HEK293 (cell line): ENCODE data around the gene SIGLECL1.

Source experiments
- CTCF ChIP-seq: fragments of 450-650 bp; formaldehyde crosslinking; IDR thresholded peaks from 2 replicates; pipeline ENCODE4 v1.5.1; 2016; ENCODE audit warnings: missing biosample characterization, missing genetic modification characterization
- KLF8 ChIP-seq: fragments of 450-650 bp; formaldehyde crosslinking; IDR thresholded peaks from 2 replicates; pipeline ENCODE4 v1.5.1; 2016; ENCODE audit warnings: missing biosample characterization, missing genetic modification characterization
- TCF7L2 ChIP-seq: IDR thresholded peaks from 2 replicates; pipeline ENCODE4 v1.6.1; 2011; ENCODE audit warnings: low read depth, mild to moderate bottlenecking, inconsistent platforms, low read length, moderate library complexity, borderline replicate concordance
- ZFP69B ChIP-seq: fragments of 450-650 bp; formaldehyde crosslinking; IDR thresholded peaks from 2 replicates; pipeline ENCODE4 v1.5.1; 2016; ENCODE audit warnings: missing biosample characterization, missing genetic modification characterization
- ZNF132 ChIP-seq: fragments of 450-650 bp; formaldehyde crosslinking; IDR thresholded peaks from 2 replicates; pipeline ENCODE4 v1.5.1; 2017; ENCODE audit warnings: missing biosample characterization, missing genetic modification characterization, borderline replicate concordance
- ZNF26 ChIP-seq: fragments of 450-650 bp; formaldehyde crosslinking; IDR thresholded peaks from 2 replicates; pipeline ENCODE4 v1.5.1; 2016; ENCODE audit warnings: missing biosample characterization, missing genetic modification characterization
- ZNF274 ChIP-seq, 2 experiments: fragments of 200-500 bp in 1 of 2; fragments of 450-650 bp in 1 of 2; sonication (Bioruptor generic) in 1 of 2; formaldehyde crosslinking in 1 of 2; IDR thresholded peaks; 2 replicates each; pipeline versions ENCODE4 v1.5.1 to v1.6.1; 2014 to 2016; ENCODE audit warnings: borderline replicate concordance in 1 of 2, inconsistent platforms in 1 of 2, low read length in 1 of 2, missing biosample characterization in 1 of 2, missing genetic modification characterization in 1 of 2
- ZNF350 ChIP-seq: fragments of 450-650 bp; formaldehyde crosslinking; IDR thresholded peaks from 2 replicates; pipeline ENCODE4 v1.5.0; 2017; ENCODE audit warnings: missing biosample characterization, mild to moderate bottlenecking, missing genetic modification characterization
- ZNF530 ChIP-seq: fragments of 450-650 bp; formaldehyde crosslinking; IDR thresholded peaks from 2 replicates; pipeline ENCODE4 v1.5.1; 2016; ENCODE audit warnings: low read depth, missing biosample characterization, missing genetic modification characterization
- ZNF549 ChIP-seq: fragments of 450-650 bp; IDR thresholded peaks from 2 replicates; pipeline ENCODE4 v1.5.1; 2018; ENCODE audit warnings: missing biosample characterization, missing genetic modification characterization, mild to moderate bottlenecking, inconsistent platforms, moderate library complexity
- ZNF639 ChIP-seq: fragments of 450-650 bp; formaldehyde crosslinking; IDR thresholded peaks from 2 replicates; pipeline ENCODE4 v1.5.1; 2016; ENCODE audit warnings: missing biosample characterization, missing genetic modification characterization
- ZNF792 ChIP-seq: fragments of 450-650 bp; formaldehyde crosslinking; IDR thresholded peaks from 2 replicates; pipeline ENCODE4 v1.5.1; 2016; ENCODE audit warnings: missing biosample characterization, missing genetic modification characterization
- TF ChIP-seq, protein P1 (sequence below): fragments of 450-650 bp; formaldehyde crosslinking; IDR thresholded peaks from 2 replicates; pipeline ENCODE4 v1.5.1; 2016; ENCODE audit warnings: missing biosample characterization, missing genetic modification characterization
- TF ChIP-seq, protein P2 (sequence below): fragments of 450-650 bp; formaldehyde crosslinking; IDR thresholded peaks from 2 replicates; pipeline ENCODE4 v1.5.1; 2016; ENCODE audit warnings: missing biosample characterization, missing genetic modification characterization, low read depth

DNA sequence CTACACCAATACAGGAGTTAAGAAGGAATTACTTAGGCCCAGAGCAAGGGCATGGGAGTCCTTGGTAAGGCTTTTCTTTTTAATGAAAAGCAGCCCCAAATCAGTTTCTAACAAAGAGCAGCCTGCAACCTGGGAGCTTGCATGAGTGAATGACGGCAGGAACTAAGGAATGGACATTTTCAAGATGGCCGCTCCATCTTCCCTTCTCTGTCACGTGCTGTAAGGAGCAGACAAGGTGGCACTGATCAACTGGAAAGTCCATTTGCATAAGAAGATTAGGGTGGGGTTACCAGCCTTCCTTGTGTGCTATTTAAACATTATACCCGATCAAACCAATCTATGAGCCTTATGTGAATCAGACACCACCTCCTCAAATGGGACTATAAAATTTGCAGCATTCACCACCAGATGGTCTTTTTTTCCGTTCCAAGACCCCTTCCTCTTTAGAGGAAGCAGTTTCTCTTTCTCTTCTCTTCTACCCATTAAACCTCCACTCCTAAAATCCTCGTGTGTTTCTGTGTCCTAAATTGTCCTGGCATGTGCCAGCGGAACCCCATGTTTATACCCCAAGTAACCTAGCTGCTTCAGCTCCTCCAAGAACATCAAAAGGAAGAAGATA is 2.8 kb upstream of the SIGLECL1 start:
- TF ChIP-seq CTCF (tag by site-specific recombination) (no peak), ZNF26 (tag by site-specific recombination) (no peak), TCF7L2 (no peak), ZNF792 (no peak), ZFP69B (tag by site-specific recombination) (no peak), ZNF530 (tag by site-specific recombination) (no peak), ZNF132 (tag by site-specific recombination) (no peak), ZNF274 (IDR thresholded peaks at IDR 0.05; ENCODE audit: low read length) (no peak), ZNF274 (tag by site-specific recombination; IDR thresholded peaks at IDR 0.05; ENCODE audit: borderline replicate concordance) (no peak), ZNF549 (no peak), ZNF639 (tag by site-specific recombination) (no peak), KLF8 (tag by site-specific recombination) (no peak), ZNF350 (tag by site-specific recombination) (no peak)
- TF ChIP-seq, protein P1, sequence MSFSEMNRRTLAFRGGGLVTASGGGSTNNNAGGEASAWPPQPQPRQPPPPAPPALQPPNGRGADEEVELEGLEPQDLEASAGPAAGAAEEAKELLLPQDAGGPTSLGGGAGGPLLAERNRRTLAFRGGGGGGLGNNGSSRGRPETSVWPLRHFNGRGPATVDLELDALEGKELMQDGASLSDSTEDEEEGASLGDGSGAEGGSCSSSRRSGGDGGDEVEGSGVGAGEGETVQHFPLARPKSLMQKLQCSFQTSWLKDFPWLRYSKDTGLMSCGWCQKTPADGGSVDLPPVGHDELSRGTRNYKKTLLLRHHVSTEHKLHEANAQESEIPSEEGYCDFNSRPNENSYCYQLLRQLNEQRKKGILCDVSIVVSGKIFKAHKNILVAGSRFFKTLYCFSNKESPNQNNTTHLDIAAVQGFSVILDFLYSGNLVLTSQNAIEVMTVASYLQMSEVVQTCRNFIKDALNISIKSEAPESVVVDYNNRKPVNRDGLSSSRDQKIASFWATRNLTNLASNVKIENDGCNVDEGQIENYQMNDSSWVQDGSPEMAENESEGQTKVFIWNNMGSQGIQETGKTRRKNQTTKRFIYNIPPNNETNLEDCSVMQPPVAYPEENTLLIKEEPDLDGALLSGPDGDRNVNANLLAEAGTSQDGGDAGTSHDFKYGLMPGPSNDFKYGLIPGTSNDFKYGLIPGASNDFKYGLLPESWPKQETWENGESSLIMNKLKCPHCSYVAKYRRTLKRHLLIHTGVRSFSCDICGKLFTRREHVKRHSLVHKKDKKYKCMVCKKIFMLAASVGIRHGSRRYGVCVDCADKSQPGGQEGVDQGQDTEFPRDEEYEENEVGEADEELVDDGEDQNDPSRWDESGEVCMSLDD: no peak
- TF ChIP-seq, protein P2, sequence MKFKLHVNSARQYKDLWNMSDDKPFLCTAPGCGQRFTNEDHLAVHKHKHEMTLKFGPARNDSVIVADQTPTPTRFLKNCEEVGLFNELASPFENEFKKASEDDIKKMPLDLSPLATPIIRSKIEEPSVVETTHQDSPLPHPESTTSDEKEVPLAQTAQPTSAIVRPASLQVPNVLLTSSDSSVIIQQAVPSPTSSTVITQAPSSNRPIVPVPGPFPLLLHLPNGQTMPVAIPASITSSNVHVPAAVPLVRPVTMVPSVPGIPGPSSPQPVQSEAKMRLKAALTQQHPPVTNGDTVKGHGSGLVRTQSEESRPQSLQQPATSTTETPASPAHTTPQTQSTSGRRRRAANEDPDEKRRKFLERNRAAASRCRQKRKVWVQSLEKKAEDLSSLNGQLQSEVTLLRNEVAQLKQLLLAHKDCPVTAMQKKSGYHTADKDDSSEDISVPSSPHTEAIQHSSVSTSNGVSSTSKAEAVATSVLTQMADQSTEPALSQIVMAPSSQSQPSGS (tag by site-specific recombination): no peak
